ENCODE data around the gene RHCG. TPM values are rescaled to one million over a fixed set of nuclear protein-coding genes. Genes with fewer than 3 reads are reported as not detected.

Gene RHCG
- total RNA-seq, 1 experiment from 2014 or later: 0.28 TPM

- H2BK15ac ChIP-seq (ENCODE audit: low read depth, low read length): no peak overlapping the region
- H2BK5ac ChIP-seq (ENCODE audit: insufficient read length, low read length): no peak overlapping the region
- WGBS (ENCODE audit: extremely low coverage, insufficient read length, low lambda C conversion rate): no CpG with 5 or more reads among the region's 5 CpGs
- TF ChIP-seq CTCF (conservative IDR thresholded peaks at IDR 0.05): no peak
- no peak overlapping the region for H3K56ac ChIP-seq (ENCODE audit: insufficient read length, low read depth, low read length)
- H3K9me3 ChIP-seq (ENCODE audit: control insufficient read depth, low read depth, low read length): no peaks in the 10 kb centered on the region
- H2BK20ac ChIP-seq (ENCODE audit: low read depth, low read length, poor library complexity, severe bottlenecking): no peak overlapping the region
- no peaks in the 10 kb centered on the region; the same call in 1 of the 2 replicates for H3K27me3 ChIP-seq (ENCODE audit: insufficient read depth, low read length)
- H3T11ph ChIP-seq (ENCODE audit: low read length): no peak overlapping the region
- no peak overlapping the region for H2BK120ac ChIP-seq (ENCODE audit: low read depth, low read length, poor library complexity, severe bottlenecking)
- DNase-seq: no peak
- no peak overlapping the region for H2AK5ac ChIP-seq (ENCODE audit: insufficient read length, low read length)
- Mint-ChIP-seq H3K27ac (no peak overlapping the region), H3K36me3 (ENCODE audit: insufficient read depth in 1 of 3, low read depth in 3 of 3) (no peaks in the 10 kb centered on the region), H3K27me3 (ENCODE audit: low read depth) (peaks cover 53% of the 10 kb centered on the region), H3K4me3 (no peak overlapping the region), H3K4me1 (peaks cover 5 to 8% of the 10 kb centered on the region in 2 experiments), H3K9me3 (no peaks in the 10 kb centered on the region)
- no peaks in the 10 kb centered on the region for H4K20me1 ChIP-seq (ENCODE audit: control insufficient read depth, insufficient read depth, insufficient read length)
- H3K18ac ChIP-seq (ENCODE audit: insufficient read length, low read depth, low read length): no peak overlapping the region
- H3K14ac ChIP-seq (ENCODE audit: insufficient read depth, low read length): no peak overlapping the region
- H3K4me2 ChIP-seq (ENCODE audit: insufficient read depth, insufficient read length, low read length): no peak overlapping the region
- no peak overlapping the region for H4K91ac ChIP-seq (ENCODE audit: insufficient read length, low read depth, low read length)
- H3K79me1 ChIP-seq (ENCODE audit: insufficient read depth, low read depth, low read length, poor library complexity, severe bottlenecking): no peaks in the 10 kb centered on the region
- no peak overlapping the region for H3K9ac ChIP-seq (ENCODE audit: extremely low read depth, insufficient read length, low read length)
- no peak overlapping the region for H4K5ac ChIP-seq (ENCODE audit: insufficient read length, low read depth, low read length)
- no peaks in the 10 kb centered on the region for H3K79me2 ChIP-seq (ENCODE audit: insufficient read depth, low read length)
- H4K8ac ChIP-seq (replicated peaks; ENCODE audit: insufficient read length, low read depth, low read length): no peak overlapping the region
- no peaks in the 10 kb centered on the region for H3K4me1 ChIP-seq (ENCODE audit: insufficient read depth, low read length)
- H3K23ac ChIP-seq (ENCODE audit: insufficient read length, low read depth, low read length): no peak overlapping the region
- no peak overlapping the region for H3K27ac ChIP-seq (ENCODE audit: insufficient read length, low read depth, low read length)
- no peak overlapping the region for H3K4ac ChIP-seq (ENCODE audit: low read depth, low read length)
- no peak overlapping the region for H2AFZ ChIP-seq (ENCODE audit: low read length)
- no peak overlapping the region for H2BK12ac ChIP-seq (ENCODE audit: insufficient read length, low read depth, low read length)
- no peaks in the 10 kb centered on the region for H3K23me2 ChIP-seq (ENCODE audit: insufficient read length, low read depth, low read length, poor library complexity, severe bottlenecking)
Measured at GRCh38 chr15:89482139-89482538, 14.2 kb downstream of the RHCG start.

Data from H9 (cell line).